HL-60 (cell line): ENCODE data around the gene ARHGAP25.

Experiments used
- POLR2AphosphoS5 ChIP-seq: IDR thresholded peaks from 2 replicates; pipeline ENCODE4 v1.6.1; 2012; ENCODE audit warnings: low read depth
- REST ChIP-seq: IDR thresholded peaks from 2 replicates; pipeline ENCODE4 v1.6.1; 2012; ENCODE audit warnings: low read depth; ENCODE audit not compliant: insufficient replicate concordance
- TF ChIP-seq, protein P1 (sequence below): IDR thresholded peaks from one replicate; pipeline ENCODE4 v1.5.1; 2011; ENCODE audit warnings: low read length, control low read depth, inconsistent platforms; ENCODE audit not compliant: insufficient read depth

GRCh38 chr2:68715353-68716041 lies 19.1 kb upstream of the ARHGAP25 start:
- TF ChIP-seq, protein P1, sequence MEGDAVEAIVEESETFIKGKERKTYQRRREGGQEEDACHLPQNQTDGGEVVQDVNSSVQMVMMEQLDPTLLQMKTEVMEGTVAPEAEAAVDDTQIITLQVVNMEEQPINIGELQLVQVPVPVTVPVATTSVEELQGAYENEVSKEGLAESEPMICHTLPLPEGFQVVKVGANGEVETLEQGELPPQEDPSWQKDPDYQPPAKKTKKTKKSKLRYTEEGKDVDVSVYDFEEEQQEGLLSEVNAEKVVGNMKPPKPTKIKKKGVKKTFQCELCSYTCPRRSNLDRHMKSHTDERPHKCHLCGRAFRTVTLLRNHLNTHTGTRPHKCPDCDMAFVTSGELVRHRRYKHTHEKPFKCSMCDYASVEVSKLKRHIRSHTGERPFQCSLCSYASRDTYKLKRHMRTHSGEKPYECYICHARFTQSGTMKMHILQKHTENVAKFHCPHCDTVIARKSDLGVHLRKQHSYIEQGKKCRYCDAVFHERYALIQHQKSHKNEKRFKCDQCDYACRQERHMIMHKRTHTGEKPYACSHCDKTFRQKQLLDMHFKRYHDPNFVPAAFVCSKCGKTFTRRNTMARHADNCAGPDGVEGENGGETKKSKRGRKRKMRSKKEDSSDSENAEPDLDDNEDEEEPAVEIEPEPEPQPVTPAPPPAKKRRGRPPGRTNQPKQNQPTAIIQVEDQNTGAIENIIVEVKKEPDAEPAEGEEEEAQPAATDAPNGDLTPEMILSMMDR, result peak; percentile 23
- TF ChIP-seq REST (no peak), POLR2AphosphoS5 (no peak)
